GM23248 (cell line): ENCODE data around the gene SH3BGRL2. TPM values are rescaled to one million over a fixed set of nuclear protein-coding genes. Genes with fewer than 3 reads are reported as not detected.

Experiments
- DNase-seq: peaks from one replicate; pipeline ENCODE4 v3.0.0-alpha.2; 2015
- H2AFZ ChIP-seq: fragments of 200-600 bp; sonication (generic); 2 replicates; pipeline ENCODE4 v1.6.1; 2016; ENCODE audit warnings: antibody characterized with exemption
- H3F3A ChIP-seq: fragments of 200-600 bp; sonication (generic); 2 replicates; pipeline ENCODE4 v1.6.1; 2016; ENCODE audit warnings: mild to moderate bottlenecking, antibody characterized with exemption, mixed run types; ENCODE audit not compliant: insufficient read depth
- H3K27ac ChIP-seq: fragments of 200-600 bp; sonication (generic); 2 replicates; pipeline ENCODE4 v1.5.1; 2016; ENCODE audit warnings: mild to moderate bottlenecking
- H3K27me3 ChIP-seq: fragments of 200-600 bp; sonication (generic); replicated peaks from 2 replicates; pipeline ENCODE4 v1.6.1; 2016; ENCODE audit warnings: mild to moderate bottlenecking; ENCODE audit not compliant: insufficient read depth
- H3K36me3 ChIP-seq: fragments of 200-600 bp; sonication (generic); 2 replicates; pipeline ENCODE4 v1.6.1; 2016; ENCODE audit warnings: low read depth, mild to moderate bottlenecking
- H3K4me1 ChIP-seq: fragments of 200-600 bp; sonication (generic); 2 replicates; pipeline ENCODE4 v1.6.1; 2016; ENCODE audit warnings: mild to moderate bottlenecking; ENCODE audit not compliant: insufficient read depth
- H3K4me2 ChIP-seq: fragments of 200-600 bp; sonication (generic); one replicate; pipeline ENCODE4 v1.6.1; 2016; ENCODE audit warnings: mild to moderate bottlenecking; ENCODE audit not compliant: unreplicated experiment
- H3K4me3 ChIP-seq: fragments of 200-600 bp; sonication (generic); 2 replicates; pipeline ENCODE4 v1.5.1; 2016; ENCODE audit warnings: mild to moderate bottlenecking
- H3K79me2 ChIP-seq: fragments of 200-600 bp; sonication (generic); 2 replicates; pipeline ENCODE4 v1.6.1; 2016; ENCODE audit warnings: mild to moderate bottlenecking; ENCODE audit not compliant: insufficient read depth
- H3K9ac ChIP-seq: fragments of 200-600 bp; sonication (generic); 2 replicates; pipeline ENCODE4 v1.6.1; 2016; ENCODE audit warnings: mild to moderate bottlenecking
- H3K9me2 ChIP-seq: fragments of 200-600 bp; sonication (generic); 2 replicates; pipeline ENCODE4 v1.6.1; 2016; ENCODE audit warnings: mixed run types, mild to moderate bottlenecking, moderate library complexity; ENCODE audit not compliant: insufficient read depth
- H3K9me3 ChIP-seq: fragments of 200-600 bp; sonication (generic); one replicate; pipeline ENCODE4 v1.6.1; 2017; ENCODE audit warnings: low read depth
- H4K20me1 ChIP-seq: fragments of 200-600 bp; sonication (generic); 2 replicates; pipeline ENCODE4 v1.6.0; 2016; ENCODE audit not compliant: insufficient read depth
- EZH2 ChIP-seq: fragments of 200-600 bp; sonication (generic); IDR thresholded peaks from 2 replicates; pipeline ENCODE4 v1.6.1; 2018; ENCODE audit warnings: antibody characterized with exemption, mild to moderate bottlenecking; ENCODE audit not compliant: insufficient read depth, poor library complexity, severe bottlenecking
- EZH2phosphoT487 ChIP-seq: fragments of 200-600 bp; sonication (generic); IDR thresholded peaks from 2 replicates; pipeline ENCODE4 v1.6.1; 2018; ENCODE audit warnings: antibody characterized with exemption, moderate library complexity, mild to moderate bottlenecking, low read depth; ENCODE audit not compliant: insufficient read depth
- WGBS, 2 experiments: methylation state at CpG; one replicate each; pipeline ENCODE4 v1.1.6; 2015 to 2017; ENCODE audit warnings: low lambda C conversion rate in 2 of 2, low coverage in 1 of 2; ENCODE audit errors: missing lambda C conversion rate in 2 of 2; 5-methylcytosine and 5-hydroxymethylcytosine counted together
- in situ Hi-C: fragments of 300-500 bp; cut with MboI; formaldehyde crosslinking; loops from 2 replicates; pipeline ENCODE4 v1.15.0; 2020
- polyA plus RNA-seq: library from polyadenylated mRNA; unstranded; fragments of >200 nt; fragmentation: Nextera tagmentation; extraction: Ambion mirVana; gene quantifications from 2 replicates; pipeline ENCODE4 v1.2.1, GENCODE V29; 2016
- total RNA-seq: library from RNA; depleted of rRNA; stranded (reverse); fragments of >200 nt; shearing (Covaris generic); gene quantifications from 2 replicates; pipeline ENCODE4 v1.2.3, GENCODE V29; 2014

The SH3BGRL2 gene
- total and polyA plus RNA-seq, 2 experiments from 2014 or later, result 1.1 to 2.2 TPM

- no peaks in the 10 kb centered on the region for H3K9me3 ChIP-seq
- no peaks in the 10 kb centered on the region for H3K79me2 ChIP-seq
- no peaks in the 10 kb centered on the region for H3F3A ChIP-seq
- H3K4me1 ChIP-seq, result no peaks in the 10 kb centered on the region
- H3K9me2 ChIP-seq, result no peaks in the 10 kb centered on the region
- H3K36me3 ChIP-seq, result no peaks in the 10 kb centered on the region
- H2AFZ ChIP-seq, result no peak overlapping the region
- WGBS, 2 experiments, result 38 to 58% methylated on average over 3 of the region's 3 CpGs
- H3K27me3 ChIP-seq, result no peaks in the 10 kb centered on the region
- TF ChIP-seq EZH2 (no peak), EZH2phosphoT487 (no peak)
- no peak overlapping the region for H3K27ac ChIP-seq
- no peaks in the 10 kb centered on the region for H4K20me1 ChIP-seq
- H3K4me3 ChIP-seq, result no peak overlapping the region
- no peak overlapping the region for H3K4me2 ChIP-seq
- H3K9ac ChIP-seq, result no peak overlapping the region
- no peak for DNase-seq
- in situ Hi-C loops, result no loop called here
Observed at GRCh38 chr6:79646006-79646405, 14.9 kb downstream of the SH3BGRL2 start.

DNA sequence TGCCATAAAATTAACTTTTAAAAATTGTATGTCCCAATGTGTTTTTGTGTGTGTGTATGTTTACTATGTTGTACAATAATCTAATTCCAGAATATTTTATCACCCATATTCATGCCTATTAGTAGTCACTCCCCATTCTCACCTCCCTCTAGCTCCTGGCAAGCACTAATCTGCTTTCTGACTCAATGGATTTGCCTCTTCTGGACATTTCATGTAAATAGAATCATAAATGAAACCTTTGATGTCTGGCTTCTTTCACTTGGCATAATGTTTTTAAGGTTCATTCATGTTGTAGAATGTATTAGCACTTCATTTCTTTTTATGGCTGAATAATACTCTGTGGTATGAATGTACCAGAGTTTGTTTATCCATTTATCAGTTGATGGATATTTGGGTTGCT, 15.4 kb downstream of the SH3BGRL2 start:
- Histone ChIP-seq H3K4me2 (no peak overlapping the region), H2AFZ (no peak overlapping the region), H3K27me3 (no peaks in the 10 kb centered on the region), H3K36me3 (no peaks in the 10 kb centered on the region), H3K9me3 (no peaks in the 10 kb centered on the region), H3K27ac (no peak overlapping the region), H3K9me2 (no peaks in the 10 kb centered on the region), H3K4me3 (no peak overlapping the region), H3K79me2 (no peaks in the 10 kb centered on the region), H4K20me1 (no peaks in the 10 kb centered on the region), H3F3A (no peaks in the 10 kb centered on the region), H3K4me1 (no peaks in the 10 kb centered on the region), H3K9ac (no peak overlapping the region)
- TF ChIP-seq EZH2, result no peak
- TF ChIP-seq EZH2phosphoT487, result no peak
- no peak for DNase-seq
- in situ Hi-C loops, result no loop called here

- DNase-seq, result no peak
- in situ Hi-C loops, result no loop called here
- H3F3A ChIP-seq, result no peaks in the 10 kb centered on the region
Observed at GRCh38 chr6:79647741-79648140, 16.6 kb downstream of the SH3BGRL2 start.

DNA sequence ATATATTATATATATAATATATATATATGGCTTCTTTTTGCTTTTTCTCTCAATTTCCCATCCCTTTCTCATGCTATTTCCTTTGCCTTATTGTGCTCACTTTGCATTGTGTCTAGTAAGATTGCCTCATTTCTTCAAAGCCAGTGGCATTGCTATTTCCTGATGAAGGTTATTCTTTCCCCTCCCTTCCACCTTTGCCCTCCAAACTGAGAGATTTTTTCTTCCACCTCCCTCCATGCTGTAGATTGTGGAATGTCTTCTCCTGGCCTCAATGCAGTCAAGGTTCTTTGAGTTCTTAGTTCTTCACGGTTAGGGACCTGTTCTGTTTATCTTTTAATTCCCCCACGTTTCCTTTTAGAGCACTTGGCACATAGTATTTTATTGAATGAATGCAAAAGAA, 17.2 kb downstream of the SH3BGRL2 start:
- no peak overlapping the region for H3K4me2 ChIP-seq
- no peaks in the 10 kb centered on the region for H3K36me3 ChIP-seq
- H3K4me1 ChIP-seq, result no peaks in the 10 kb centered on the region
- H4K20me1 ChIP-seq, result no peaks in the 10 kb centered on the region
- no peak for DNase-seq
- in situ Hi-C loops, result no loop called here
- no peaks in the 10 kb centered on the region for H3K79me2 ChIP-seq
- no peak overlapping the region for H3K4me3 ChIP-seq
- WGBS, 2 experiments, result 43 to 48% methylated on average over 2 of the region's 2 CpGs
- TF ChIP-seq EZH2phosphoT487 (no peak), EZH2 (no peak)
- H2AFZ ChIP-seq, result no peak overlapping the region
- H3K27ac ChIP-seq, result no peak overlapping the region
- no peak overlapping the region for H3K9ac ChIP-seq
- H3K9me2 ChIP-seq, result no peaks in the 10 kb centered on the region
- no peaks in the 10 kb centered on the region for H3K9me3 ChIP-seq
- no peaks in the 10 kb centered on the region for H3K27me3 ChIP-seq
- no peaks in the 10 kb centered on the region for H3F3A ChIP-seq

More at GRCh38 chr6:79647741-79648140, 16.6 kb downstream of the SH3BGRL2 start:
- no peaks in the 10 kb centered on the region for H3K79me2 ChIP-seq
- H3K4me3 ChIP-seq, result no peak overlapping the region
- no peak overlapping the region for H3K9ac ChIP-seq
- no peaks in the 10 kb centered on the region for H3K9me2 ChIP-seq
- 73 to 81% methylated on average over 2 of the region's 2 CpGs for WGBS, 2 experiments
- TF ChIP-seq EZH2, result no peak
- TF ChIP-seq EZH2phosphoT487, result no peak
- no peak overlapping the region for H2AFZ ChIP-seq
- H3K9me3 ChIP-seq, result no peaks in the 10 kb centered on the region
- no peak overlapping the region for H3K4me2 ChIP-seq
- no peaks in the 10 kb centered on the region for H3K27me3 ChIP-seq
- no peaks in the 10 kb centered on the region for H3K4me1 ChIP-seq
- H4K20me1 ChIP-seq, result no peaks in the 10 kb centered on the region
- no peak overlapping the region for H3K27ac ChIP-seq
- no peaks in the 10 kb centered on the region for H3K36me3 ChIP-seq

GRCh38 chr6:79649016-79649415, 17.9 kb downstream of the SH3BGRL2 start:
- Histone ChIP-seq H3K27me3 (no peaks in the 10 kb centered on the region), H3F3A (no peaks in the 10 kb centered on the region), H3K4me2 (no peak overlapping the region), H3K9me2 (no peaks in the 10 kb centered on the region), H2AFZ (no peak overlapping the region), H3K4me1 (no peaks in the 10 kb centered on the region), H4K20me1 (no peaks in the 10 kb centered on the region), H3K9ac (no peak overlapping the region), H3K9me3 (no peaks in the 10 kb centered on the region), H3K36me3 (no peaks in the 10 kb centered on the region), H3K27ac (no peak overlapping the region), H3K4me3 (no peak overlapping the region), H3K79me2 (no peaks in the 10 kb centered on the region)
- in situ Hi-C loops, result no loop called here
- no peak for DNase-seq
- TF ChIP-seq EZH2phosphoT487, result no peak
